ENCODE results near the gene BRIP1. TPM values are rescaled to one million over a fixed set of nuclear protein-coding genes. Genes with fewer than 3 reads are reported as not detected.

Gene BRIP1
- total and polyA plus RNA-seq, 2 donors (not counting 1 experiment from before 2014, with no cell fraction given) = 4.0 to 8.1 TPM

DNA sequence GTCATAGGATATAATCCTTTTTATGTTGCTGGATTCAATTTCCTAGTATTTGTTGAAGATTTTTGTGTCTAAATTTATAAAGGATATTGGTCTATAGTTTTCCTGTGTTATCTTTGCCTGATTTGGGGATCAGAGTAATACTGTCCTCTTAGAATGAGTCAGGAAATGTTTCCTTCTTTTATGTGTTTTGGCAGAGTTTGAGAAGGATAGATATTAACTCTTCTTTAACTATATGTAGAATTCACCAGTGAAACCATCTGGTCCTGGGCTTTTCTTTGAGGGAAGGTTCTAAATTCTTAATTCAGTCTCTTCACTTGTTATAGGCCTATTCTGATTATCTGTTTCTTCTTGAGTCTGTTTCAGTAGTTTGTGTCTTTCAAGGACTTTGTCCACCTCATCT is 206.0 kb downstream of the BRIP1 start:
- Histone ChIP-seq H3K79me2 (ENCODE audit: control insufficient read depth, insufficient read depth, low read length) (no peaks in the 10 kb centered on the region), H3K36me3 (ENCODE audit: control insufficient read depth, insufficient read depth, low read length) (no peaks in the 10 kb centered on the region), H4K20me1 (ENCODE audit: control insufficient read depth, extremely low read depth, insufficient read depth, low read length) (no peaks in the 10 kb centered on the region), H3K27ac (ENCODE audit: insufficient read depth, low read length) (no peak overlapping the region), H3K27me3 (ENCODE audit: control insufficient read depth, insufficient read depth, low read length) (no peaks in the 10 kb centered on the region), H3K9ac (ENCODE audit: insufficient read depth, low read length) (no peak overlapping the region), H3K4me2 (ENCODE audit: extremely low read depth, insufficient read depth, low read length) (no peak overlapping the region), H2AFZ (ENCODE audit: low read length) (no peak overlapping the region), H3K9me3 (ENCODE audit: control insufficient read depth, insufficient read depth, low read depth, low read length) (no peaks in the 10 kb centered on the region), H3K4me3 (replicated peaks in 1 of 4; ENCODE audit: control extremely low read depth in 1 of 4, insufficient read depth in 1 of 4, low read depth in 3 of 4, low read length in 4 of 4) (no peak overlapping the region), H3K4me1 (ENCODE audit: control insufficient read depth, extremely low read depth, insufficient read depth, low read length) (no peaks in the 10 kb centered on the region)
- no peak for DNase-seq (ENCODE audit: low read depth in 2 of 2)
- TF ChIP-seq EZH2 (IDR thresholded peaks at IDR 0.05; ENCODE audit: low read length, missing control alignments) = no peak
- TF ChIP-seq, protein P1, sequence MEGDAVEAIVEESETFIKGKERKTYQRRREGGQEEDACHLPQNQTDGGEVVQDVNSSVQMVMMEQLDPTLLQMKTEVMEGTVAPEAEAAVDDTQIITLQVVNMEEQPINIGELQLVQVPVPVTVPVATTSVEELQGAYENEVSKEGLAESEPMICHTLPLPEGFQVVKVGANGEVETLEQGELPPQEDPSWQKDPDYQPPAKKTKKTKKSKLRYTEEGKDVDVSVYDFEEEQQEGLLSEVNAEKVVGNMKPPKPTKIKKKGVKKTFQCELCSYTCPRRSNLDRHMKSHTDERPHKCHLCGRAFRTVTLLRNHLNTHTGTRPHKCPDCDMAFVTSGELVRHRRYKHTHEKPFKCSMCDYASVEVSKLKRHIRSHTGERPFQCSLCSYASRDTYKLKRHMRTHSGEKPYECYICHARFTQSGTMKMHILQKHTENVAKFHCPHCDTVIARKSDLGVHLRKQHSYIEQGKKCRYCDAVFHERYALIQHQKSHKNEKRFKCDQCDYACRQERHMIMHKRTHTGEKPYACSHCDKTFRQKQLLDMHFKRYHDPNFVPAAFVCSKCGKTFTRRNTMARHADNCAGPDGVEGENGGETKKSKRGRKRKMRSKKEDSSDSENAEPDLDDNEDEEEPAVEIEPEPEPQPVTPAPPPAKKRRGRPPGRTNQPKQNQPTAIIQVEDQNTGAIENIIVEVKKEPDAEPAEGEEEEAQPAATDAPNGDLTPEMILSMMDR (conservative IDR thresholded peaks at IDR 0.05 in 1 of 2, IDR thresholded peaks at IDR 0.05 in 1 of 2; ENCODE audit: low read depth in 1 of 2, low read length in 2 of 2) = no peak

DNA sequence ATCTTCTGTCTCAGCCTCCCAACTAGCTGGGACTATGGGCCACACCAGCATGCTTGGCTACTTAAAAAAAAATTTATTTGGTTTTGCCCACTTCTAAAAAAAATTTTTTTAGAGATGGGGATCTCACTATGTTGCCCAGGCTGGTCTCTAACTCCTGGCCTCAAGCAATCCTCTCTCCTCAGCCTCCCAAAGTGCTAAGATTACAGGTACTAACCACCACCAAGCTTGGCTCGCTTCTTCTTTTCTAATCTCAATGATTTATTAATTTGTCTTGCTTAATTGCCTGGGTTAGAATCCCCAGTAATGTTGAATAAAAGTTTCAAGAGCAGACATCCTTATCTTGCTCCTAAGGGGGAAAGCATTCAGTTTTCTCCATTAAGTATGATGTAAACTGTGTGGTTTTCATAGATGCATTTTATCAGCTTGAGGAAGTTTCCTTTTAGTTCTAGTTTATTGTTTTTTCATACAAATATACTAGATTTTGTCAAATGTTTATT is 206.6 kb downstream of the BRIP1 start:
- Histone ChIP-seq H4K20me1 (ENCODE audit: control insufficient read depth, extremely low read depth, insufficient read depth, low read length) (no peaks in the 10 kb centered on the region), H3K4me1 (ENCODE audit: control insufficient read depth, extremely low read depth, insufficient read depth, low read length) (no peaks in the 10 kb centered on the region), H3K79me2 (ENCODE audit: control insufficient read depth, insufficient read depth, low read length) (no peaks in the 10 kb centered on the region), H3K27ac (ENCODE audit: insufficient read depth, low read length) (no peak overlapping the region), H3K9me3 (ENCODE audit: control insufficient read depth, insufficient read depth, low read depth, low read length) (no peaks in the 10 kb centered on the region), H3K4me2 (ENCODE audit: extremely low read depth, insufficient read depth, low read length) (no peak overlapping the region), H3K27me3 (ENCODE audit: control insufficient read depth, insufficient read depth, low read length) (no peaks in the 10 kb centered on the region), H3K4me3 (replicated peaks in 1 of 4; ENCODE audit: control extremely low read depth in 1 of 4, insufficient read depth in 1 of 4, low read depth in 3 of 4, low read length in 4 of 4) (no peak overlapping the region), H2AFZ (ENCODE audit: low read length) (no peak overlapping the region), H3K36me3 (ENCODE audit: control insufficient read depth, insufficient read depth, low read length) (no peaks in the 10 kb centered on the region), H3K9ac (ENCODE audit: insufficient read depth, low read length) (no peak overlapping the region)
- no peak for DNase-seq (ENCODE audit: low read depth in 2 of 2)
- TF ChIP-seq EZH2 (IDR thresholded peaks at IDR 0.05; ENCODE audit: low read length, missing control alignments) = no peak
- TF ChIP-seq, protein P1 (conservative IDR thresholded peaks at IDR 0.05 in 1 of 2, IDR thresholded peaks at IDR 0.05 in 1 of 2; ENCODE audit: low read depth in 1 of 2, low read length in 2 of 2) = no peak

DNA sequence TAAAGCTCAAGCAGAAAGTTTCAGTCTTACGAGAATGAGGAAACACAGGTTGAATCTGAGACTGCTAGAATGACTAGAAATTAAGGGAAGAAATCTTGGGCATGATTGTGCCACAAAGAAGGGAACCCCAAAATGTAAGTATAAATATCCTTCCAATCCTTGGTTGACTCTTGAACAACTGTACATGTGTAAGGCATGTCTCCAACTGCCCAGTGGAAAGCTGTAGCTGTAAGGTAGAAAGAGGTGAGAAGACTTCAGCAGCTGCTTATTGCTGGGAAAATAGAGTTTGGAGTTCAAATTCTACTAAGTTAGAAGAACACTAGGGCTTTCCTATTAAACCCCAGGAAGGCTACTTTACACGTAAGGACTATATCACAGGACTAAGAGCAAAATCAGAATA is 212.6 kb downstream of the BRIP1 start:
- H3K36me3 ChIP-seq (ENCODE audit: control insufficient read depth, insufficient read depth, low read length) = no peaks in the 10 kb centered on the region
- H3K4me1 ChIP-seq (ENCODE audit: control insufficient read depth, extremely low read depth, insufficient read depth, low read length) = peaks cover 11% of the 10 kb centered on the region
- DNase-seq (ENCODE audit: low read depth in 2 of 2) = no peak
- H3K9me3 ChIP-seq (ENCODE audit: control insufficient read depth, insufficient read depth, low read depth, low read length) = no peaks in the 10 kb centered on the region
- no peaks in the 10 kb centered on the region for H3K79me2 ChIP-seq (ENCODE audit: control insufficient read depth, insufficient read depth, low read length)
- H3K27ac ChIP-seq (ENCODE audit: insufficient read depth, low read length) = no peak overlapping the region
- H3K27me3 ChIP-seq (ENCODE audit: control insufficient read depth, insufficient read depth, low read length) = no peaks in the 10 kb centered on the region
- no peak overlapping the region for H2AFZ ChIP-seq (ENCODE audit: low read length)
- no peak overlapping the region for H3K4me2 ChIP-seq (ENCODE audit: extremely low read depth, insufficient read depth, low read length)
- no peak overlapping the region for H3K9ac ChIP-seq (ENCODE audit: insufficient read depth, low read length)
- no peaks in the 10 kb centered on the region for H4K20me1 ChIP-seq (ENCODE audit: control insufficient read depth, extremely low read depth, insufficient read depth, low read length)
- TF ChIP-seq, protein P1 (conservative IDR thresholded peaks at IDR 0.05 in 1 of 2, IDR thresholded peaks at IDR 0.05 in 1 of 2; ENCODE audit: low read depth in 1 of 2, low read length in 2 of 2) = no peak
- H3K4me3 ChIP-seq (replicated peaks in 1 of 4; ENCODE audit: control extremely low read depth in 1 of 4, insufficient read depth in 1 of 4, low read depth in 3 of 4, low read length in 4 of 4) = no peak overlapping the region
